ENCODE results near the gene LAMC2. TPM values are rescaled to one million over a fixed set of nuclear protein-coding genes. Genes with fewer than 3 reads are reported as not detected.

The LAMC2 gene
- total and polyA plus RNA-seq, 10 of the 15 experiments (the other 5 are each of a cell fraction or from before 2014, with no cell fraction given): 0.27 to 1.5 (median 0.92) TPM

GRCh38 chr1:183191833-183192232 is 5.8 kb downstream of the LAMC2 start (continued):
- TF ChIP-seq NFYB (IDR thresholded peaks at IDR 0.05; ENCODE audit: insufficient read depth, low read depth, low read length) (no peak), ZSCAN29 (IDR thresholded peaks at IDR 0.05) (no peak), TCF3 (IDR thresholded peaks at IDR 0.05; ENCODE audit: borderline replicate concordance, insufficient read depth, low read depth, low read length) (no peak), CREB1 (IDR thresholded peaks at IDR 0.05; ENCODE audit: low read depth) (no peak)
- TF ChIP-seq, protein P1, sequence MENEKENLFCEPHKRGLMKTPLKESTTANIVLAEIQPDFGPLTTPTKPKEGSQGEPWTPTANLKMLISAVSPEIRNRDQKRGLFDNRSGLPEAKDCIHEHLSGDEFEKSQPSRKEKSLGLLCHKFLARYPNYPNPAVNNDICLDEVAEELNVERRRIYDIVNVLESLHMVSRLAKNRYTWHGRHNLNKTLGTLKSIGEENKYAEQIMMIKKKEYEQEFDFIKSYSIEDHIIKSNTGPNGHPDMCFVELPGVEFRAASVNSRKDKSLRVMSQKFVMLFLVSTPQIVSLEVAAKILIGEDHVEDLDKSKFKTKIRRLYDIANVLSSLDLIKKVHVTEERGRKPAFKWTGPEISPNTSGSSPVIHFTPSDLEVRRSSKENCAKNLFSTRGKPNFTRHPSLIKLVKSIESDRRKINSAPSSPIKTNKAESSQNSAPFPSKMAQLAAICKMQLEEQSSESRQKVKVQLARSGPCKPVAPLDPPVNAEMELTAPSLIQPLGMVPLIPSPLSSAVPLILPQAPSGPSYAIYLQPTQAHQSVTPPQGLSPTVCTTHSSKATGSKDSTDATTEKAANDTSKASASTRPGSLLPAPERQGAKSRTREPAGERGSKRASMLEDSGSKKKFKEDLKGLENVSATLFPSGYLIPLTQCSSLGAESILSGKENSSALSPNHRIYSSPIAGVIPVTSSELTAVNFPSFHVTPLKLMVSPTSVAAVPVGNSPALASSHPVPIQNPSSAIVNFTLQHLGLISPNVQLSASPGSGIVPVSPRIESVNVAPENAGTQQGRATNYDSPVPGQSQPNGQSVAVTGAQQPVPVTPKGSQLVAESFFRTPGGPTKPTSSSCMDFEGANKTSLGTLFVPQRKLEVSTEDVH (IDR thresholded peaks at IDR 0.05; ENCODE audit: low read depth, partially characterized antibody): no peak
- TF ChIP-seq, protein P2, sequence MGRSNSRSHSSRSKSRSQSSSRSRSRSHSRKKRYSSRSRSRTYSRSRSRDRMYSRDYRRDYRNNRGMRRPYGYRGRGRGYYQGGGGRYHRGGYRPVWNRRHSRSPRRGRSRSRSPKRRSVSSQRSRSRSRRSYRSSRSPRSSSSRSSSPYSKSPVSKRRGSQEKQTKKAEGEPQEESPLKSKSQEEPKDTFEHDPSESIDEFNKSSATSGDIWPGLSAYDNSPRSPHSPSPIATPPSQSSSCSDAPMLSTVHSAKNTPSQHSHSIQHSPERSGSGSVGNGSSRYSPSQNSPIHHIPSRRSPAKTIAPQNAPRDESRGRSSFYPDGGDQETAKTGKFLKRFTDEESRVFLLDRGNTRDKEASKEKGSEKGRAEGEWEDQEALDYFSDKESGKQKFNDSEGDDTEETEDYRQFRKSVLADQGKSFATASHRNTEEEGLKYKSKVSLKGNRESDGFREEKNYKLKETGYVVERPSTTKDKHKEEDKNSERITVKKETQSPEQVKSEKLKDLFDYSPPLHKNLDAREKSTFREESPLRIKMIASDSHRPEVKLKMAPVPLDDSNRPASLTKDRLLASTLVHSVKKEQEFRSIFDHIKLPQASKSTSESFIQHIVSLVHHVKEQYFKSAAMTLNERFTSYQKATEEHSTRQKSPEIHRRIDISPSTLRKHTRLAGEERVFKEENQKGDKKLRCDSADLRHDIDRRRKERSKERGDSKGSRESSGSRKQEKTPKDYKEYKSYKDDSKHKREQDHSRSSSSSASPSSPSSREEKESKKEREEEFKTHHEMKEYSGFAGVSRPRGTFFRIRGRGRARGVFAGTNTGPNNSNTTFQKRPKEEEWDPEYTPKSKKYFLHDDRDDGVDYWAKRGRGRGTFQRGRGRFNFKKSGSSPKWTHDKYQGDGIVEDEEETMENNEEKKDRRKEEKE (IDR thresholded peaks at IDR 0.05): no peak
